HCEC 1CT (cell line): ENCODE measurements around the gene C3orf85.
"Not testable (repeated sequence)": the region's sequence is repeated elsewhere in the genome, so short reads cannot be mapped to it uniquely, and the experiment has no call there.

Experiments used
- DNase-seq: peaks from one replicate; pipeline ENCODE4 v3.0.0-alpha.2; 2017

C3orf85 gene

GRCh38 chr3:109136523-109136922 is at the start of gene C3orf85:
C3orf85 (plus strand) TSS chr3:109136719; CDS start chr3:109136848, 129 bp downstream.
- no peak for DNase-seq

GRCh38 chr3:109089265-109089664 is 47.3 kb upstream of the C3orf85 start:
- DNase-seq, result no peak

GRCh38 chr3:109091846-109092245 is 44.7 kb upstream of the C3orf85 start:
- DNase-seq, result peak; percentile 2

GRCh38 chr3:109093561-109093960 is 43.0 kb upstream of the C3orf85 start:
- DNase-seq, result no peak

- DNase-seq, result no peak
Measured at GRCh38 chr3:109095166-109095565, 41.4 kb upstream of the C3orf85 start.

- DNase-seq, result no peak
Measured at GRCh38 chr3:109098079-109098644, 38.4 kb upstream of the C3orf85 start.

GRCh38 chr3:109109574-109109973 is 26.9 kb upstream of the C3orf85 start:
- no peak for DNase-seq

- DNase-seq, result no peak
Measured at GRCh38 chr3:109112946-109113760, 23.4 kb upstream of the C3orf85 start.

GRCh38 chr3:109114746-109115145 is 21.8 kb upstream of the C3orf85 start:
- no peak for DNase-seq

- DNase-seq, result peak; percentile 15
Measured at GRCh38 chr3:109115451-109115850, 21.1 kb upstream of the C3orf85 start.

GRCh38 chr3:109116031-109116430 is 20.5 kb upstream of the C3orf85 start:
- DNase-seq, result no peak

- no peak for DNase-seq
Measured at GRCh38 chr3:109117939-109118338, 18.6 kb upstream of the C3orf85 start, which contains the start of gene MORC1. MORC1 (minus strand) TSS chr3:109118134; CDS start chr3:109118059, 75 bp downstream.

GRCh38 chr3:109118584-109118983 is 17.9 kb upstream of the C3orf85 start:
- DNase-seq, result no peak

GRCh38 chr3:109122690-109123089 is 13.8 kb upstream of the C3orf85 start:
- DNase-seq, result no peak

- DNase-seq, result no peak
Measured at GRCh38 chr3:109125902-109126301, 10.6 kb upstream of the C3orf85 start.

- no peak for DNase-seq
Measured at GRCh38 chr3:109127553-109127952, 9.0 kb upstream of the C3orf85 start.

- no peak for DNase-seq
Measured at GRCh38 chr3:109131276-109131675, 5.2 kb upstream of the C3orf85 start.

- no peak for DNase-seq
Measured at GRCh38 chr3:109132801-109133473, 3.6 kb upstream of the C3orf85 start.

- not testable (repeated sequence) for DNase-seq
Measured at GRCh38 chr3:109133474-109133816, 3.1 kb upstream of the C3orf85 start.

- DNase-seq, result no peak
Measured at GRCh38 chr3:109137761-109138160, 1.2 kb downstream of the C3orf85 start.

GRCh38 chr3:109140318-109140717 is 3.8 kb downstream of the C3orf85 start:
- DNase-seq, result no peak

GRCh38 chr3:109143646-109144045 is 7.1 kb downstream of the C3orf85 start:
- DNase-seq, result no peak

- DNase-seq, result no peak
Measured at GRCh38 chr3:109149078-109149477, 12.6 kb downstream of the C3orf85 start.

GRCh38 chr3:109152320-109152719 is 15.8 kb downstream of the C3orf85 start:
- DNase-seq, result no peak
